Liver (tissue), 3 donors: ENCODE measurements around the gene PLCB2.

Source experiments
- ATF3 ChIP-seq: IDR thresholded peaks from 2 replicates; pipeline ENCODE4 v1.6.1; 2016; ENCODE audit warnings: antibody characterized with exemption
- CTCF ChIP-seq: fragments of 150-350 bp; IDR thresholded peaks from 2 replicates; pipeline ENCODE4 v1.5.1; 2017; ENCODE audit warnings: improper control_type of control experiment, low read depth, low read length; ENCODE audit not compliant: missing input control
- EGR1 ChIP-seq, 2 donors: IDR thresholded peaks; 2 replicates each; pipeline ENCODE4 v1.6.1; 2016 to 2018; ENCODE audit warnings: antibody characterized with exemption in 2 of 2, low read depth in 2 of 2
- GABPA ChIP-seq, 2 donors: IDR thresholded peaks in 1 of 2; conservative IDR thresholded peaks in 1 of 2; 2 replicates each; pipeline ENCODE4 v1.6.1; 2016; ENCODE audit warnings: antibody characterized with exemption in 2 of 2, mild to moderate bottlenecking in 1 of 2, moderate library complexity in 1 of 2
- MAX ChIP-seq: IDR thresholded peaks from 2 replicates; pipeline ENCODE4 v1.6.1; 2016; ENCODE audit warnings: antibody characterized with exemption
- RAD21 ChIP-seq, 2 donors: IDR thresholded peaks; 2 replicates each; pipeline ENCODE4 v1.6.1; 2016; ENCODE audit warnings: antibody characterized with exemption in 2 of 2, mild to moderate bottlenecking in 2 of 2
- REST ChIP-seq: IDR thresholded peaks from 2 replicates; pipeline ENCODE4 v1.6.1; 2016; ENCODE audit warnings: antibody characterized with exemption, mild to moderate bottlenecking
- RXRA ChIP-seq, 2 donors: IDR thresholded peaks; 2 replicates each; pipeline ENCODE4 v1.6.1; 2017 to 2018; ENCODE audit warnings: antibody characterized with exemption in 2 of 2, mild to moderate bottlenecking in 1 of 2
- SP1 ChIP-seq: IDR thresholded peaks from 2 replicates; pipeline ENCODE4 v1.6.1; 2018; ENCODE audit warnings: antibody characterized with exemption, mild to moderate bottlenecking
- TAF1 ChIP-seq: conservative IDR thresholded peaks from 2 replicates; pipeline ENCODE4 v1.6.1; 2016; ENCODE audit warnings: antibody characterized with exemption, mild to moderate bottlenecking
- YY1 ChIP-seq: IDR thresholded peaks from 2 replicates; pipeline ENCODE4 v1.6.1; 2016; ENCODE audit warnings: antibody characterized with exemption, mild to moderate bottlenecking
- ZBTB33 ChIP-seq: IDR thresholded peaks from 2 replicates; pipeline ENCODE4 v1.6.1; 2016; ENCODE audit warnings: antibody characterized with exemption
- donor health status: healthy.
- donor health status: healthy.

- no peak for TF ChIP-seq CTCF
- TF ChIP-seq RXRA (IDR thresholded peaks at IDR 0.05) = no peak
- no peak for TF ChIP-seq GABPA (IDR thresholded peaks at IDR 0.05 in 1 of 2, conservative IDR thresholded peaks at IDR 0.05 in 1 of 2)
- TF ChIP-seq REST = no peak
- no peak for TF ChIP-seq TAF1
- no peak for TF ChIP-seq YY1
- TF ChIP-seq MAX = no peak
- no peak for TF ChIP-seq ATF3
- TF ChIP-seq SP1 = no peak
- TF ChIP-seq ZBTB33 = no peak
- TF ChIP-seq EGR1 (IDR thresholded peaks at IDR 0.05; ENCODE audit: low read depth in 2 of 2) = no peak
- TF ChIP-seq RAD21 (IDR thresholded peaks at IDR 0.05) = no peak
Measured at GRCh38 chr15:40293006-40293405, 14.7 kb downstream of the PLCB2 start.
